G401.6 (cell line): ENCODE data around the gene PIK3CD.
"Not testable (repeated sequence)": the region's sequence is repeated elsewhere in the genome, so short reads cannot be mapped to it uniquely, and the experiment has no call there.

Source experiments
- FAIRE-seq: peaks from 2 replicates; lab custom pipeline; 2012; peaks lifted over from hg19 to GRCh38; lab: Jason Lieb, UNC

The PIK3CD gene

DNA sequence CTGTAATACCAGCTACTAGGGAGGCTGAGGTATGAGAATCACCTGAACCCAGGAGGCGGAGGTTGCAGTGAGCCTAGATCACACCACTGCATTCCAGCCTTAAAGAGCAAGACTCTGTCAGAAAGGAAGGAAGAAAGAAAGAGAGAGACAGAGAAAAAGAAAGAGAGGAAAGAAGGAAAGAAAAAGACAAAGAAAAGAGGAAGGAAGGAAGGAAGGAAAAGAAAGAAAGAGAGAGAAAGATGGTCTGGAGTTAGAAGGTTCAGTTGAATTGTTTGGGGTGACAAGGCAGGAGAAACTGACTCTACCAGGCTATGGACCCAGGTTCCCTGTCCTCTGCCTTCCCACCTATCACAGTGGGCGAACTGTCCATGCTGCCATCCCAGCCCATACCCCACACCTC lies 27.4 kb upstream of the PIK3CD start:
- no peak for FAIRE-seq

GRCh38 chr1:9625030-9625429 lies 26.5 kb upstream of the PIK3CD start:
- not testable (repeated sequence) for FAIRE-seq

DNA sequence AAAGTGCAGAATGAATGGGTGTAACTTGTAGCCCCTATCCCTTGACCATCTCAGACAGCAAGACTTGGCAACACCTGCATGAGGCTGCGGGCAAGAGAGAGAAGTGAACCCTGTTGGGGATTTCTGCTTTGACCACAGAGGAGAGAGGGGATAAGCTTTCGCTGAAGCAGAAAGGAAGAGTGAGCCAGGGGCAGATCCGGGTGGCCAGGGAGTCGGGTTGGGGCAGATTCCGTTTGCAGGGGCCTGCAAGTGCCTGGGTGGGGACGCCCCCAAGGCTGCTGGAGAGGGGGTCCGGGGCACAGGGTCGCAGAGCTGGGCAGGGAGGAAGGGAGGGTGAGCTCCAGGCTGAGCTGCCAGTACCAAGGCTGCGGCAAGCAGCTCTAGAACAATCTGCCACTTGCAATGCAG lies 25.3 kb upstream of the PIK3CD start:
- FAIRE-seq: no peak

DNA sequence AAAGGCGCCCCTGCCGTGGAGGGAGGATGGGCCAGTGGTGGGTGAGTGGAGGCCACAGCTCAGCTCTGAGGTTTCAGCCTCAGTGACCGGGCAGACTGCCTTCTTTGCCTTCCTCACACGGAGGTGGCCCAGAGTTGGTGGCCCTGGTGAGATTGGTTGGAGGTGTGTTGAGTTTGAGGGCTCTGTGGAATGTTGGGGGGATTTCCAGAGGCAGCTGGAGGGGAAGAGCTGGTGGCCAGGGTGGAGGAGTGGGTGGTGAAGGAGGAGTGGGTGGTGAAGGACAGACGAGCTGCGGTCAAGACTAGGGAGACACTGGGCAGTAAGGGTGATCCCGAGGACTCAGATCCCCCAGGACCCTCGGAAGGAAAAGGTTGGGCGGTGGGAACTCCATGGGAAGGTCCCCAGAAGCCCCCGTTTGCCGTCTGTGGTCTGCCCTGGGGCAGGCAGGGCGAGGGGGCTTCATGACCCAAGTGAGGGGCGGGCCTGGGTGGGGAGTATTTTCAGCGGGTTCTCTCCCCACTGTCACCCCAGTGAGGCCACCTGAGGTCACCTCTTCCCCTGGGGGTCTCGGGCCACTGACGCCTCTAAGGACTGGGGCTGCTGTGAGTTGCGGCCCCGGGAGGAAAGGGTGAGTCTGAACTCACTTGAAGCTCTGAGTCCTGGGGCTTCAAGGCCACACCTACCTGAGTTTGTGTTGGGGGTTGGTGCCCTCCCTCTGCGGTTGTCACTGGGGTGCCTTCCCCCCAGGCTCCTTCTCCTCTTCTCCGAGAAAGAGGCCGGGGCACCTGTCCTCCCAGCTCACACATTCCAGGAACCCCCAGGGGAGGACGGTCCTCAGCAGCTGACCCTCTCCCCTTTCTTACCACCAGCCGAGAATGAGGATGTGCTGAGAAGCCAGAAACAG lies 22.7 kb upstream of the PIK3CD start:
- no peak for FAIRE-seq

GRCh38 chr1:9629445-9630201 lies 21.9 kb upstream of the PIK3CD start:
- FAIRE-seq: no peak

DNA sequence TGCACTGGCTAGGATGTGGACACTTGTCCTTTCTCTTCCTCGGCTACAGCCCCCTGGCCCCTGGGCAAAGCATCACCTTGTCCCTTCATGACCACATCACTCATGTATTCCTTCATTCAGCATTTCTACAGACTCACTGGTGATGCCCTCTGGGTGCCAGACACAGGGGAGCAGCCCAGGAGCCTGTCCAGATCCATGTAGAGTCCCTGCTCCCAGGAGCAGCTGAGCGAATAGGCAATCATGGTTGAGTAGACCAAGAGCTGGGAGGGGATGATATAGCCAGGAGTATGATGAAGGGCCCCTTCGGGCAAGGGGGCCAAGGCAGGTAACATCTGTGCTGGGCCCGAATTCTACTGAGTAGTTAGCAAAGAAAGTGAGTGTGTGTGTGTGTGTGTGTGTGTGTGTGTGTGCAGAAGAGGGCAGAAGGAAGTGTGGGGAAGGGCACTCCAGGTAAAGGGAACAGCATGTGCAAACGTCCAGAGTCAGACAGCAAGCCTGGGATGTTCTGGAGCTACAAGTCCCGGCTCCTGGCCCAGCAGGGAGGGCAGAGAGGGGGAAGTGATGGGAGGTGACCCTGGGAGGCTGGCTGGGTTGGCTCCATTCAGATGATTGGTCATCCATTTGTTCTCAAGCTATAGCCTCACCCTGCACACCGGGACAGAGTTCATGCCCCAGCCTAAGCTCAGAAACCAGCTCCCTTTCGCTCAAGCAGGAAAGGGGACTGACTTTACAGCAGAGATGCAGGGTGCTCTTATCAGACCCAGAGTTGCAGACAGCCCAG lies 21.0 kb upstream of the PIK3CD start:
- no peak for FAIRE-seq

GRCh38 chr1:9631613-9632012 lies 19.9 kb upstream of the PIK3CD start:
- no peak for FAIRE-seq

DNA sequence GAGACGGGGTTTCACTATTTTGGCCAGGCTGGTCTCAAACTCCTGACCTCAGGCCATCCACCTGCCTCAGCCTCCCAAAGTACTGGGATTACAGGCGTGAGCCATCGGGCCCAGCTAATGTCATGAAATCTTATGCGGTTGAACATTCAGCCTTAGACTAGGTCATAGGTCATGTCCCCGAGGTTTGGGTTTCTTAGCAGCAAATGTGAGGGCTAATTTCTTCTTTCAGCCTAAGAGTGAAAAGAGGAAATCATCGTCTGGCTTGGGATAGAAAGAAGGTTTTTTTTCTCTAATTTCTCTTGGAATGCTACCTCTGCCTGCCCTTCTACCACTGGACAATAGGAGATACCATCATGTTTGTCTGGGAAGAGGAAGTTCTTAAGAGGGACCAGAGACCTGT lies 18.0 kb upstream of the PIK3CD start:
- no peak for FAIRE-seq

DNA sequence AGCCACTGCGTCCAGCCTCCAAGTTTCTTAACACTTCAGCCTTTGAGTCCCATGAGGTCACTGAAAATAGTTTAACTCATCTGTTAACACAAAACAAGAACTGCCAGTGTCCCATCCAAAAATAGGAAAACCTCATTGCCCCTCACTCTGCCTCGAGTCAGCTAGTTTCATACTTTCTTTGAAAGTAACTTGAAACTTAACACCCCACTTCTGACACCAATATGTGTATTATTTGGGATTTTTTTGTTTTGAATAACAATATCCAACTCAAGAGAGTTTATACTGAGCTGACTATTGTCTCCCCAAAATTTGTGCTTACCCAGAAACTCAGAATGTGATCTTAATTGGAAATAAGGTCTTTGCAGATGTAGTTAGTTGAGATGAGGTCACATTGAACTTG lies 16.9 kb upstream of the PIK3CD start:
- FAIRE-seq: no peak

DNA sequence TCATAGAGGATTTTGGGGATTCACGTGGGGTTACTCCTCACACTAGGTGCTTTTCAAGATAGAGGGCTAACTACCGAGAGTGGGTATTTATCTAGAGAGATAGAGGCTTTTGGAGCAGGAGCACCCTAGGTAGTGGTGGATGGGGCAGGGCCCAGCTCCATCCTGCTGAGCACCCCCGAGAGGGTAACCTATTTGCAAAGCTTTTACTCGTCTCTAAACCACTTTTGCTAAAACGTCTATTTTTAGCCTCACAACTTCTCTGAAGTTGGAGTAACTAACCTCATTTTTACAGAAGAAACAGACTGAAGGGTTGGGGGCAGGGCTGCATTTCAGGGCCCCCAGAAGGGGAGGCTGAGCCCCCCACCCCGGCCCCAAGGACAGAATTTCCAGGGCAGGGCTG lies 12.3 kb upstream of the PIK3CD start:
- FAIRE-seq: no peak

DNA sequence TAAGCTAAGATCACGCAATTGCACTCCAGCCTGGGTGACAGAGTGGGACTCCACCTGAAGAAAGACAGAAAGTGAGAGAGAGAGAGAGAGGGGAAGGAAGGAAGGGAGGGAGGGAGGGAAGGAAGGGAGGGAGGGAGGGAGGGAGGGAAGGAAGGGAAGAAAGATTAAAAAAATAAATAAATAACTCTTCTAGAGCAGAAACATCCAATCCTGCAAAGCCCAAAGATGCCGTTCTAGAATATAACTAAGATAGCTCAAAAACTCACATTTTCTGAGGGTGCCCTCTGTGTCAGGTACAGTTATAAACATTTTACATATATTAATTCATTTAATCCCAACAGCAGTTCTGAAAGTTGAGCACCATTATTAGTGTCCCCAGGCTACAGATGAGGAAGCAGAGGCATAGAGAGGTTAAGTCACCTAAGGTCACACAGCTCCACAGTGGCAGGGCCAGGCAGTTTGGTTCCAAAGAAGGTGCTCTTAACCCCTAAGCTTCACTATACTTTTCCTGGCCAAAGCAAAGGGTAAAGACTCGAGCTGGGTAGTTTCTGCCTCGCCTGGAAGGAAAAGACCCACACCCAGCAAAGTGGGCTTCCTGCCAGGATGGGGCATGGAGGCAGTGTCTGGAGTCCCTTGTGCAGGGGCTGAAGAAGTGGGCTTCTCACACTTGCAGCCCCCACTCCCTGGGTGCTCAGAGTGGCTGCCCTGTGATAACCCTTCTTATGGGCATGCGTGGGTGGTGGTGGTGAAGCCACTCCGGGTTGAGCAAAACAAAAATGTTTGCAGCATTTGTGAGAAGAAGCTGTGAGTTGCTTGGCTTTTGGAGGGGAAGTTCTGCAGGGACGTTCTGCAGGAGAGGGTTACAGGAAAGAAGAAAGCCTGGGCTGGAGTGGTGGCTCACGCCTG lies 7.9 kb upstream of the PIK3CD start:
- no peak for FAIRE-seq

DNA sequence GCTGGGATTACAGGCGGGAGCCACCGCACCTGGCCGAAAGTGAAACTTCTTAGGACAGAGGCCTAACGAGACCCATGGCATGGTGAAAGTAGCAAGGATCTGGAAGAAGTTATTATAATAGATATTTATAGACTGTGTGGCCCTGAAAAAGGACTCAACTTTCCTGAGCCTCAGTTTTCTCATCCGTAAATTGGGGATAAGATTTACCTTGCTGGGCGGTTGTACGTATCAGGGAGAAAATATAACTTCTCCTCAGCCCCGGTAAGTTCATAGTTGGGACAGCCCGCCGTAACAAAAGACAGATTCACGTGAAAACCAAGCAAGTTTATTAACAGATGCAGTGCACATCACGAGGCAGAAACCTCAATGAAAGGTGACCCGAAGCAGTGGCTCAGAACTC lies 5.5 kb upstream of the PIK3CD start:
- no peak for FAIRE-seq

GRCh38 chr1:9648171-9648570 lies 3.4 kb upstream of the PIK3CD start:
- FAIRE-seq: no peak

GRCh38 chr1:9649769-9650168 lies 1.8 kb upstream of the PIK3CD start:
- FAIRE-seq: no peak

DNA sequence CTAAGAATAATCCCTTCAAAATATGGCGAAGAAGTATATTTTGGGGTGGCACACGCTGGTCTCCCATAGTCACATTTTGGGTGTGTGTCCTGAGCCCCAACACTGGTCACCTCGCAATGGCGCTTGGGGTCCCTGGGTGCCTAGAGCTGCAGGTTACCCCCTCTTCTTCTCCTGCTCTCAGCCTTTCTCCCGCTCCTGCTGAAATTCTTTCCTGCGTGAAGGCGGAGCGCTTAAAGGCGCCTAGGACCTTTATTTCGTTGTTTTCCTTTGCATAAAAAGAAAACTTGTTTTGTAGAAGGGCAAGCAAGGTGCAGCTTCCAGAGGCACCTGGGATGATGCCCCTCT lies 339 bp upstream of the PIK3CD start:
- FAIRE-seq: no peak

DNA sequence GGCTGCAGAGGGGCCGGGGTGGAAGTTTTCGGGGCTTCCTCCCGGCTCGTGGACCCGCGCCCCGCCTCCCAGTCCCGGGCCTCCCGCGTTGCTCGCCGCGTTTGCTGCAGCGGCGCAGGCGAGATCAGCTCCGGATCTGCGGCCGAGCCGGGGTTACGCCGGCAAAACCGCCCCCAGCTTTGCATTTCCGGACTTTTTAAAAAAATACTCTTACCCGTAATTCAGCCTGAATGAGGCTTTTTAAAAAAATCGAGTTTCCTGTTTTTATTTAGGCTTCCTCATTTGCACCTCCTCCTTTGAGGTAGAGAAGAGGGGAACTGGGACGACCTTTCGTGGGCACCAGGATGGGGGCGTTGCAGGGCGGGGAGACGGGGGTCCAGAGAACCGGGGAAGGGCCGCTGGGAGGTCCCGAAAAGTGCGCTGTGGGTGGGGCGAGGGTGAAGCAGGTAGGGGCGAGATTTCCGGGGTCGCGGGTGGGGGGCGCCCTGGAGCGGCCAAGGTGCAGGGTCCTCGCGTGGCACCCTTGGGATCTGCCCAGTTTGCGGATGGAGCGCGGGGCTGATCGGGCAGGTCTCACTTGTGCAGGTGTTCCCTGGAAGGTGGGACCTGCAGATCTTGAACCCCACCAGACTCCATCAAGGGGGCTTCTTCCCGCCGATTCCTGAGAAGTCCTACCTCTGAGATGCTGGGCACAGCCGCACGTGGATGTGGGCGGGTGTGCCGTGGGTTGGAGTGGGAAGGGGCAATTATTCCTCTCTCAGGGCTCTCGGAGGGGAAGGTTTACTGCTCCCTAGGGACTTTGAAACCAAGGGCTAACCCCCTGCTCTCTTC lies 1.1 kb downstream of the PIK3CD start:
- FAIRE-seq: no peak

DNA sequence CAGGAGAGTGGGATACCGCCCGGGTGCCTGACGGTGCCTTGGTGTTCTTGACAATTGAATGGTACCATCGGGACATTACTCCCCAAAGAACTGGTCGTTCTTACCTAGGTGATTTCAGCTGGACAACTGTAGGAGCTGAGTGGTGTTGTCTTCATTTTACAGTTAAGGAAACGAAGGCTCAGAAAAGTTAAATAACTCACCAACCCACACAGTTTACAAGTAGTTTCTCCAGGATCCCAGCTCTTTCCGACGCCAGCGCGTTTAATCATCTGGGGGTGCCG lies 1.6 kb downstream of the PIK3CD start:
- FAIRE-seq: no peak

DNA sequence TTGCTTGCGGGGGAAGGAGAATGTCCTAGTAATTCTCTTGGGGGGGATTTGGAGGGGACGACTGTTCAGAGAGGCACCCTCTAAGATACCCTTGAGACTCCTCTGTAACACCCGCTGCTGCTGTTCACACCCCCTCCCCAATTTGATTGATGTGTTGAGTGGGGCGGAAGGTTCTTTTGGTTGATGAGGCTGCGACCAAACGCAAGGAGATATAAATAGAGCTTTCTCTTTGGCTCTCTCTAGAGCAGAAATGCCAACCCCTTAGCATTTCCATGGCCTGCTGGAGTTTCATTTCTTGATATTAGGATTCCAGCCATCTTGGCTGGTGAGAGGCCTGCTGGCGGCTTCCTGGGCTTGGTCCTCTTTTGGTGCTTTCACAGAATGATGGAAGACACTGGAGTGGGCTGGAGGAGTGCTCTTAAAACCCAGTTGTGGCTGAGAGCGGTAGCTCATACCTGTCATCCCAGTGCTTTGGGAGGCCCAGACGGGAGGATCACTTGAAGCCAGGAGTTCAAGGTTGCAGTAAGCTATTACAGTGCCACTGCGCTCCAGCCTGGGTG lies 2.0 kb downstream of the PIK3CD start:
- no peak for FAIRE-seq

DNA sequence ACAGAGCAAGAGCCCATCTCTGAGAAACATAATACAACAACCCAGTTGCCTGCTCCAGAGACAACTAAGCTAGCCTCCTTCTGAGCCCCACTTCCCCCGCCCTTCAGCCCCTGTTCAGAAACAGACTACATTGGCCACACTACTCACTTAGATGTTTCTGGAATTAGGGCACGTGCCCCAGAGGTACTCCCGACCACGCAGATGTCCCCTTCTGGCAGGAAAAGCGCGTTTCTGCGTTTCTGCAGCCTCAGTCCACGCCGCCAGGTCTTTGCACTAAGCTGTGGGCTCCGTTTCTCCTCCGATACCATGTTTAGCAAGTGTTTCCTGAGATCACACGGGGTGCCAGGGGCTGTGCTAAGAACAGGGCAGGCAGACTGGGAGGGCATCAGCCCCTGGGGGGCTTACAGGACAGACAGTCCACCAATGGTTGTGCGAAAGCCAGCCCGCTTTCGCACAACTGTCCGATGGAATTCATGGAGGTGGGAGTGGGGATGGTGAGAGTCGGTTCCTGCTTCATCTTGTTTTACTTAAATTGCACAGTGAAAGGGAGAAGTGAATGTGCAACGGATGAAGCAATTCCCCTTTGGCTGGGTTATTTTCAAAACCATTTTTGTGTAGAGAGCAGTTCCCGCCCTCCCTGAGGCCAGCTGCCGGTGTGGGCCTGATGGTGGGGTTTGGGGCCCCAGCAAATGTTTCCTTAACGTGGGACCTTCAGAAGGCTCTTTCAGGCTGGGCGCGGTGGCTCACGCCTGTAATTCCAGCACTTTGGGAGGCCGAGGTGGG lies 2.7 kb downstream of the PIK3CD start:
- FAIRE-seq: no peak
